Liver (tissue), 9 donors: Measurements from ENCODE around the gene RBKS. TPM values are rescaled to one million over a fixed set of nuclear protein-coding genes. Genes with fewer than 3 reads are reported as not detected.

Source experiments
- DNase-seq: peaks from one replicate; pipeline ENCODE4 v3.0.0-alpha.2; 2017; ENCODE audit warnings: low spot score
- H3K27ac ChIP-seq, 2 donors: one replicate each; pipeline ENCODE4 v1.7.0; 2013; ENCODE audit warnings: inconsistent platforms in 2 of 2, low read length in 2 of 2, control low read depth in 1 of 2, low read depth in 1 of 2, mild to moderate bottlenecking in 1 of 2
- H3K27me3 ChIP-seq, 4 donors: one replicate each; pipeline versions ENCODE4 v1.6.1 to v1.7.0; 2013; ENCODE audit warnings: low read length in 3 of 4, inconsistent platforms in 1 of 4, mild to moderate bottlenecking in 1 of 4, moderate library complexity in 1 of 4; ENCODE audit not compliant: control insufficient read depth in 4 of 4, insufficient read depth in 4 of 4
- H3K36me3 ChIP-seq, 4 donors: one replicate each; pipeline versions ENCODE4 v1.6.1 to v1.7.0; 2013; ENCODE audit warnings: low read length in 3 of 4, mild to moderate bottlenecking in 3 of 4, low read depth in 1 of 4, moderate library complexity in 1 of 4; ENCODE audit not compliant: control insufficient read depth in 4 of 4, insufficient read depth in 3 of 4
- H3K4me1 ChIP-seq, 4 donors: one replicate each; pipeline versions ENCODE4 v1.6.1 to v1.7.0; 2013; ENCODE audit warnings: low read length in 3 of 4, mild to moderate bottlenecking in 3 of 4, moderate library complexity in 1 of 4; ENCODE audit not compliant: control insufficient read depth in 4 of 4, insufficient read depth in 4 of 4
- H3K4me3 ChIP-seq, 3 donors: one replicate each; pipeline versions ENCODE4 v1.6.1 to v1.7.0; 2013; ENCODE audit warnings: low read length in 3 of 3, control low read depth in 1 of 3, low read depth in 1 of 3, mild to moderate bottlenecking in 1 of 3
- H3K9ac ChIP-seq, 2 donors: one replicate each; pipeline ENCODE4 v1.7.0; 2013; ENCODE audit warnings: low read length in 2 of 2, mild to moderate bottlenecking in 2 of 2, moderate library complexity in 2 of 2, control low read depth in 1 of 2, low read depth in 1 of 2
- H3K9me3 ChIP-seq, 4 donors: one replicate each; pipeline versions ENCODE4 v1.6.1 to v1.7.0; 2013; ENCODE audit warnings: low read length in 3 of 4; ENCODE audit not compliant: control insufficient read depth in 4 of 4
- FOXA1 ChIP-seq: IDR thresholded peaks from 2 replicates; pipeline ENCODE4 v1.6.1; 2016; ENCODE audit warnings: antibody characterized with exemption
- FOXA2 ChIP-seq: IDR thresholded peaks from 2 replicates; pipeline ENCODE4 v1.6.1; 2016; ENCODE audit warnings: antibody characterized with exemption
- HNF4A ChIP-seq, 2 donors: conservative IDR thresholded peaks; 2 replicates each; pipeline ENCODE4 v1.6.1; 2016; ENCODE audit warnings: antibody characterized with exemption in 2 of 2, mild to moderate bottlenecking in 2 of 2
- HNF4G ChIP-seq: IDR thresholded peaks from 2 replicates; pipeline ENCODE4 v1.6.1; 2016; ENCODE audit warnings: antibody characterized with exemption
- RAD21 ChIP-seq, 2 donors: IDR thresholded peaks; 2 replicates each; pipeline ENCODE4 v1.6.1; 2016; ENCODE audit warnings: antibody characterized with exemption in 2 of 2, mild to moderate bottlenecking in 2 of 2
- RXRA ChIP-seq, 2 donors: IDR thresholded peaks; 2 replicates each; pipeline ENCODE4 v1.6.1; 2017 to 2018; ENCODE audit warnings: antibody characterized with exemption in 2 of 2, mild to moderate bottlenecking in 1 of 2
- TAF1 ChIP-seq: conservative IDR thresholded peaks from 2 replicates; pipeline ENCODE4 v1.6.1; 2016; ENCODE audit warnings: antibody characterized with exemption, mild to moderate bottlenecking
- YY1 ChIP-seq: IDR thresholded peaks from 2 replicates; pipeline ENCODE4 v1.6.1; 2016; ENCODE audit warnings: antibody characterized with exemption, mild to moderate bottlenecking
- WGBS: extraction: QIAGEN DNeasy Blood & Tissue Kit; methylation state at CpG from one replicate; pipeline ENCODE4 v1.1.7; 2013; 5-methylcytosine and 5-hydroxymethylcytosine counted together
- polyA plus RNA-seq, 2 donors: library from polyadenylated mRNA; stranded (reverse) in 1 of 2; unstranded in 1 of 2; fragments of 200-250 nt in 1 of 2; fragments of >200 nt in 1 of 2; fragmentation: Nextera tagmentation in 1 of 2; extraction: Ambion mirVana in 1 of 2; gene quantifications; one replicate each; pipeline versions ENCODE4 v1.2.1 to v1.2.3, GENCODE V29; 2013 to 2015
- total RNA-seq, 2 donors: library from RNA; depleted of rRNA; stranded (reverse); fragments of >200 nt; gene quantifications; one replicate each; pipeline ENCODE4 v1.2.3, GENCODE V29; 2014
- TF ChIP-seq, protein P1 (sequence below): IDR thresholded peaks from 2 replicates; pipeline ENCODE4 v1.6.1; 2016; ENCODE audit warnings: antibody characterized with exemption
- donor health status: healthy.
- donor health status: healthy.
- donor health status: healthy.
- donor health status: healthy.
- donor health status: healthy.

RBKS gene
- total and polyA plus RNA-seq, 4 donors: 6.3 to 18.8 (median 15.2) TPM

DNA sequence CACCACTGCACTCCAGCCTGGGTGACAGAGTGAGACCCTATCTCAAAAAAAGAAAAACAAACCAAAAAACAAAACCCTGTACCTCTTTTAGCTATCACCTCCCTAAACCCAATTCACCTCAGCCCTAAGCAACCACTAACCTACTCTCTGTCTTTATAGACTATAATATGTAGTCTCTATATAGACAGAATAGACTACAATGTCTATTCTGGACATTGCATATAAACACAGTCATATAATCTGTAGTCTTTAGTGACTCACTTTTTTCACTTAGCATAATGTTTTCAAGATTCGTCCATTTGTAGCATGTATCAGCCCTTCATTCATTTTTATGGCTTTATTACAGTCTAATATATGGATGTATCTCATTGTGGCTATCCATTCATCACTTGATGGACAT lies 155.9 kb downstream of the RBKS start:
- Histone ChIP-seq H3K36me3 (no peaks in the 10 kb centered on the region), H3K27me3 (no peaks in the 10 kb centered on the region), H3K4me1 (peaks cover 13 to 27% (median 24%) of the 10 kb centered on the region in 4 donors), H3K27ac (no peak overlapping the region), H3K4me3 (no peak overlapping the region), H3K9ac (no peak overlapping the region), H3K9me3 (no peaks in the 10 kb centered on the region)
- 86% methylated on average over 1 of the region's 1 CpG for WGBS
- TF ChIP-seq FOXA2: no peak
- no peak for TF ChIP-seq RAD21 (IDR thresholded peaks at IDR 0.05)
- TF ChIP-seq HNF4G: no peak
- no peak for TF ChIP-seq RXRA (IDR thresholded peaks at IDR 0.05)
- TF ChIP-seq TAF1: no peak
- TF ChIP-seq FOXA1: no peak
- TF ChIP-seq, protein P1, sequence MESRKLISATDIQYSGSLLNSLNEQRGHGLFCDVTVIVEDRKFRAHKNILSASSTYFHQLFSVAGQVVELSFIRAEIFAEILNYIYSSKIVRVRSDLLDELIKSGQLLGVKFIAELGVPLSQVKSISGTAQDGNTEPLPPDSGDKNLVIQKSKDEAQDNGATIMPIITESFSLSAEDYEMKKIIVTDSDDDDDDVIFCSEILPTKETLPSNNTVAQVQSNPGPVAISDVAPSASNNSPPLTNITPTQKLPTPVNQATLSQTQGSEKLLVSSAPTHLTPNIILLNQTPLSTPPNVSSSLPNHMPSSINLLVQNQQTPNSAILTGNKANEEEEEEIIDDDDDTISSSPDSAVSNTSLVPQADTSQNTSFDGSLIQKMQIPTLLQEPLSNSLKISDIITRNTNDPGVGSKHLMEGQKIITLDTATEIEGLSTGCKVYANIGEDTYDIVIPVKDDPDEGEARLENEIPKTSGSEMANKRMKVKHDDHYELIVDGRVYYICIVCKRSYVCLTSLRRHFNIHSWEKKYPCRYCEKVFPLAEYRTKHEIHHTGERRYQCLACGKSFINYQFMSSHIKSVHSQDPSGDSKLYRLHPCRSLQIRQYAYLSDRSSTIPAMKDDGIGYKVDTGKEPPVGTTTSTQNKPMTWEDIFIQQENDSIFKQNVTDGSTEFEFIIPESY: no peak
- no peak for TF ChIP-seq YY1
- TF ChIP-seq HNF4A (conservative IDR thresholded peaks at IDR 0.05): no peak
- DNase-seq: no peak

Other genes starting within 250 kb of the RBKS start
- 10 to 100 TPM; 12.3 to 14.6 TPM for gene SUPT7L, start 226.8 kb downstream of the RBKS start, total RNA-seq
- 10 to 100 TPM in 1 of 2 donors, 1 to 10 TPM in 1; 9.6 to 10.7 TPM for gene SUPT7L, start 226.8 kb downstream of the RBKS start, polyA plus RNA-seq
- 10 to 100 TPM; 10.6 to 12.3 TPM for gene SLC4A1AP, start 226.5 kb downstream of the RBKS start, total RNA-seq
- 1 to 10 TPM; 7.2 to 8.5 TPM for gene SLC4A1AP, start 226.5 kb downstream of the RBKS start, polyA plus RNA-seq
- gene MRPL33, start 118.7 kb downstream of the RBKS start, total RNA-seq: 10 to 100 TPM; 31.2 to 35.7 TPM
- 100 to 1,000 TPM in 1 of 2 donors, 10 to 100 TPM in 1; 46.2 to 130 TPM for gene MRPL33, start 118.7 kb downstream of the RBKS start, polyA plus RNA-seq
- 10 to 100 TPM in 1 of 2 donors, 1 to 10 TPM in 1; 9.9 to 13.6 TPM for gene BABAM2, start 342 bp upstream of the RBKS start, total RNA-seq
- 10 to 100 TPM; 14.2 to 17.0 TPM for gene BABAM2, start 342 bp upstream of the RBKS start, polyA plus RNA-seq